ENCODE results near the gene DGCR2.
"Not testable (repeated sequence)": the region's sequence is repeated elsewhere in the genome, so short reads cannot be mapped to it uniquely, and the experiment has no call there.

The DGCR2 gene

GRCh38 chr22:19082101-19082500 is 40.1 kb downstream of the DGCR2 start:
- Mint-ChIP-seq H3K9me3 (no peaks in the 10 kb centered on the region), H3K27ac (no peak overlapping the region), H3K4me1 (peaks cover 14% of the 10 kb centered on the region)

GRCh38 chr22:19081351-19081750 is 40.9 kb downstream of the DGCR2 start:
- no peak overlapping the region for H3K4me3 Mint-ChIP-seq
- no peaks in the 10 kb centered on the region for H3K9me3 Mint-ChIP-seq
- H3K36me3 Mint-ChIP-seq (ENCODE audit: low read depth): peaks cover 27% of the 10 kb centered on the region
- H3K27ac Mint-ChIP-seq: no peak overlapping the region
- H3K4me1 Mint-ChIP-seq: peaks cover 9% of the 10 kb centered on the region
- no peak for TF ChIP-seq CTCF (IDR thresholded peaks at IDR 0.05; ENCODE audit: unreplicated experiment in 3 of 3)
- H3K27me3 Mint-ChIP-seq (ENCODE audit: low read depth): no peaks in the 10 kb centered on the region

More at GRCh38 chr22:19082101-19082500, 40.1 kb downstream of the DGCR2 start:
- Mint-ChIP-seq H3K27me3 (ENCODE audit: low read depth) (no peaks in the 10 kb centered on the region), H3K36me3 (ENCODE audit: low read depth) (peaks cover 32% of the 10 kb centered on the region), H3K4me3 (no peak overlapping the region)
- TF ChIP-seq CTCF (IDR thresholded peaks at IDR 0.05; ENCODE audit: unreplicated experiment in 3 of 3): no peak

GRCh38 chr22:19080853-19081252 is 41.4 kb downstream of the DGCR2 start:
- H3K36me3 Mint-ChIP-seq (ENCODE audit: low read depth): peaks cover 26% of the 10 kb centered on the region
- no peak for TF ChIP-seq CTCF (IDR thresholded peaks at IDR 0.05; ENCODE audit: unreplicated experiment in 3 of 3)

GRCh38 chr22:19079691-19080090 is 42.5 kb downstream of the DGCR2 start:
- no peaks in the 10 kb centered on the region for H3K9me3 Mint-ChIP-seq
- H3K36me3 Mint-ChIP-seq (ENCODE audit: low read depth): peaks cover 21% of the 10 kb centered on the region
- no peaks in the 10 kb centered on the region for H3K4me1 Mint-ChIP-seq
- H3K4me3 Mint-ChIP-seq: no peak overlapping the region
- H3K27ac Mint-ChIP-seq: no peak overlapping the region
- TF ChIP-seq CTCF (IDR thresholded peaks at IDR 0.05; ENCODE audit: unreplicated experiment in 3 of 3): no peak
- no peaks in the 10 kb centered on the region for H3K27me3 Mint-ChIP-seq (ENCODE audit: low read depth)

More at GRCh38 chr22:19080853-19081252, 41.4 kb downstream of the DGCR2 start:
- no peaks in the 10 kb centered on the region for H3K9me3 Mint-ChIP-seq
- no peak overlapping the region for H3K4me3 Mint-ChIP-seq
- no peaks in the 10 kb centered on the region for H3K27me3 Mint-ChIP-seq (ENCODE audit: low read depth)
- H3K27ac Mint-ChIP-seq: no peak overlapping the region
- H3K4me1 Mint-ChIP-seq: peaks cover 9% of the 10 kb centered on the region

- Mint-ChIP-seq H3K27me3 (ENCODE audit: low read depth) (no peaks in the 10 kb centered on the region), H3K9me3 (no peaks in the 10 kb centered on the region), H3K4me3 (no peak overlapping the region), H3K4me1 (peaks cover 7% of the 10 kb centered on the region), H3K36me3 (ENCODE audit: low read depth) (peaks cover 29% of the 10 kb centered on the region), H3K27ac (no peak overlapping the region)
- TF ChIP-seq CTCF (IDR thresholded peaks at IDR 0.05; ENCODE audit: unreplicated experiment in 3 of 3): no peak
Observed at GRCh38 chr22:19075404-19075803, 46.8 kb downstream of the DGCR2 start.

GRCh38 chr22:19072853-19073252 is 49.4 kb downstream of the DGCR2 start:
- H3K27ac Mint-ChIP-seq; H3K4me3 Mint-ChIP-seq; H3K9me3 Mint-ChIP-seq; H3K27me3 Mint-ChIP-seq (ENCODE audit: low read depth); H3K4me1 Mint-ChIP-seq: not testable (repeated sequence)
- peaks cover 38% of the 10 kb centered on the region for H3K36me3 Mint-ChIP-seq (ENCODE audit: low read depth)
